ENCODE data around the gene CREB3L4. TPM values are rescaled to one million over a fixed set of nuclear protein-coding genes. Genes with fewer than 3 reads are reported as not detected.

CREB3L4 gene
- total RNA-seq, 1 experiment from 2014 or later, result 14.7 TPM

DNA sequence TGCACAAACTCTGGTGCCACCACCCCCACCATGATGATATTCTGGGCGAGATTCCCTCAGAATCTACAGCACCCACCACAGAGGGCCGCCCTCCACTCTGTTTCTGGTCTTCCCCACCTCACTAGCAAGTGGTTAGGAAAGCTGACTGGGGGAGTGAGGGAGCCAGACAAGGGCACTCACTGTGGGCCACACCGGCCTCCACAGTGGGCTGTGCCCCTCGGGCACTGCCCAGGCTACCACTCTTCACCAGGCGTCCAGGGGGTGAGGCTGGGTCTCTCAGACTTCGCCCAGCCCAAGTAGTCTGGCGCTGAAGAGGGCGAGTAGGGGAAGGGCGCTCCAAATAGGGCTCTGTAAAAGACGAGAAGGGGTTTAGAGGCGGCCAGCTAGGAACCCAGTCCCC, 33.7 kb upstream of the CREB3L4 start:
- H3K27me3 Mint-ChIP-seq (ENCODE audit: insufficient read depth, unreplicated experiment), result no peaks in the 10 kb centered on the region
- no peak overlapping the region for H3K27ac Mint-ChIP-seq (ENCODE audit: low read depth, unreplicated experiment)
- no peak for DNase-seq (ENCODE audit: unreplicated experiment)
- ChIA-PET POLR2A (interaction anchor here (0.7 to 3.1 kb wide), 3 partner anchors 10 to 323 kb away, joined by 4 to 15 read pairs (median 13); partner anchors contain the start of gene DENND4B), CTCF (no interaction called here)
- no peaks in the 10 kb centered on the region for H3K9me3 Mint-ChIP-seq (ENCODE audit: unreplicated experiment)
- TF ChIP-seq, protein P1, sequence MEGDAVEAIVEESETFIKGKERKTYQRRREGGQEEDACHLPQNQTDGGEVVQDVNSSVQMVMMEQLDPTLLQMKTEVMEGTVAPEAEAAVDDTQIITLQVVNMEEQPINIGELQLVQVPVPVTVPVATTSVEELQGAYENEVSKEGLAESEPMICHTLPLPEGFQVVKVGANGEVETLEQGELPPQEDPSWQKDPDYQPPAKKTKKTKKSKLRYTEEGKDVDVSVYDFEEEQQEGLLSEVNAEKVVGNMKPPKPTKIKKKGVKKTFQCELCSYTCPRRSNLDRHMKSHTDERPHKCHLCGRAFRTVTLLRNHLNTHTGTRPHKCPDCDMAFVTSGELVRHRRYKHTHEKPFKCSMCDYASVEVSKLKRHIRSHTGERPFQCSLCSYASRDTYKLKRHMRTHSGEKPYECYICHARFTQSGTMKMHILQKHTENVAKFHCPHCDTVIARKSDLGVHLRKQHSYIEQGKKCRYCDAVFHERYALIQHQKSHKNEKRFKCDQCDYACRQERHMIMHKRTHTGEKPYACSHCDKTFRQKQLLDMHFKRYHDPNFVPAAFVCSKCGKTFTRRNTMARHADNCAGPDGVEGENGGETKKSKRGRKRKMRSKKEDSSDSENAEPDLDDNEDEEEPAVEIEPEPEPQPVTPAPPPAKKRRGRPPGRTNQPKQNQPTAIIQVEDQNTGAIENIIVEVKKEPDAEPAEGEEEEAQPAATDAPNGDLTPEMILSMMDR (IDR thresholded peaks at IDR 0.05; ENCODE audit: unreplicated experiment), result no peak
- intact Hi-C loops (cut with micrococcal nuclease), result no loop called here
- no peaks in the 10 kb centered on the region for H3K4me1 Mint-ChIP-seq (ENCODE audit: insufficient read depth, unreplicated experiment)
- no peak overlapping the region for H3K4me3 Mint-ChIP-seq (ENCODE audit: unreplicated experiment)
- no TSS peak for BruUV-seq (replicated peaks)
- peaks cover 68% of the 10 kb centered on the region for H3K36me3 Mint-ChIP-seq (ENCODE audit: insufficient read depth, unreplicated experiment)

DNA sequence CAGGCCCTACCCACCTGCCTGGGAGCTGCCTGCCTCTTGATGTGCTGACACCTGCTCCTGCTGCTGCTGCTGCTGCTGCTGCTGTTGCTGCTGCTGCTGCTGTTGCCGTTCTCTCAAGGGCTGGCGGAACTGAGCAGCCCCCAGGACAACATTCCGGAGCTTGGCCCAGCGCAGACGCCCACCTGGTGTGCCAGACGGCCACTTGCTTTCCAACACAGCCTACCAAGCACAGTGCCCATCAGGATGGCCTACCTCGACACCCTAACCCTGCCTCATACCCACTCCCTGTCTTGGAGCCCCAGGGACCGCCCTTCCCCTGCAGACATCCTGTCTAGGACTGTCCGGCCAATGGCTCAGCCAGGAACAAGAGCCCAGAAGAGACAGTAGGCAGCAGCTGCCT, 33.0 kb upstream of the CREB3L4 start:
- H3K4me3 Mint-ChIP-seq (ENCODE audit: unreplicated experiment), result no peak overlapping the region
- ChIA-PET POLR2A (interaction anchor here (1.6 to 3.1 kb wide), 2 partner anchors 11 kb away, joined by 13 to 15 read pairs; partner anchors contain the start of gene DENND4B), CTCF (interaction anchor here (0.6 kb wide), 1 partner anchor 12 kb away, joined by 4 read pairs; no protein-coding TSS in a partner anchor)
- BruUV-seq (replicated peaks), result no TSS peak
- H3K36me3 Mint-ChIP-seq (ENCODE audit: insufficient read depth, unreplicated experiment), result peaks cover 75% of the 10 kb centered on the region
- intact Hi-C loops (cut with micrococcal nuclease), result no loop called here
- H3K27ac Mint-ChIP-seq (ENCODE audit: low read depth, unreplicated experiment), result peak overlapping the region; percentile 27
- no peaks in the 10 kb centered on the region for H3K9me3 Mint-ChIP-seq (ENCODE audit: unreplicated experiment)
- TF ChIP-seq, protein P1 (IDR thresholded peaks at IDR 0.05; ENCODE audit: unreplicated experiment), result no peak
- H3K4me1 Mint-ChIP-seq (ENCODE audit: insufficient read depth, unreplicated experiment), result no peaks in the 10 kb centered on the region
- no peaks in the 10 kb centered on the region for H3K27me3 Mint-ChIP-seq (ENCODE audit: insufficient read depth, unreplicated experiment)
- DNase-seq (ENCODE audit: unreplicated experiment), result no peak

- Mint-ChIP-seq H3K27ac (ENCODE audit: low read depth, unreplicated experiment) (no peak overlapping the region), H3K4me3 (ENCODE audit: unreplicated experiment) (no peak overlapping the region), H3K36me3 (ENCODE audit: insufficient read depth, unreplicated experiment) (peaks cover 74% of the 10 kb centered on the region), H3K4me1 (ENCODE audit: insufficient read depth, unreplicated experiment) (no peaks in the 10 kb centered on the region), H3K9me3 (ENCODE audit: unreplicated experiment) (no peaks in the 10 kb centered on the region), H3K27me3 (ENCODE audit: insufficient read depth, unreplicated experiment) (no peaks in the 10 kb centered on the region)
- POLR2A ChIA-PET, result interaction anchor here (2.0 to 3.1 kb wide), 2 partner anchors 9 to 12 kb away, joined by 5 to 15 read pairs; partner anchors contain the start of gene DENND4B
- DNase-seq (ENCODE audit: unreplicated experiment), result no peak
- TF ChIP-seq, protein P1 (IDR thresholded peaks at IDR 0.05; ENCODE audit: unreplicated experiment), result no peak
- BruUV-seq (replicated peaks), result no TSS peak
- CTCF ChIA-PET, result interaction anchor here (0.6 kb wide), 2 partner anchors 13 to 139 kb away, joined by 3 read pairs; partner anchors contain the start of gene GATAD2B
- intact Hi-C loops (cut with micrococcal nuclease), result no loop called here
Measured at GRCh38 chr1:153936011-153936802, 31.5 kb upstream of the CREB3L4 start.

- TF ChIP-seq, protein P1 (IDR thresholded peaks at IDR 0.05; ENCODE audit: unreplicated experiment), result no peak
- ChIA-PET POLR2A (interaction anchor here (0.5 to 2.0 kb wide), 2 partner anchors 14 to 53 kb away, joined by 3 to 5 read pairs; no protein-coding TSS in a partner anchor), CTCF (interaction anchor here (0.7 kb wide), 1 partner anchor 365 kb away, joined by 3 read pairs; no protein-coding TSS in a partner anchor)
- BruUV-seq (replicated peaks), result no TSS peak
- peaks cover 75% of the 10 kb centered on the region for H3K36me3 Mint-ChIP-seq (ENCODE audit: insufficient read depth, unreplicated experiment)
- no peak for DNase-seq (ENCODE audit: unreplicated experiment)
- peak overlapping the region; percentile 13 for H3K27ac Mint-ChIP-seq (ENCODE audit: low read depth, unreplicated experiment)
- no peak overlapping the region for H3K4me3 Mint-ChIP-seq (ENCODE audit: unreplicated experiment)
- no peaks in the 10 kb centered on the region for H3K27me3 Mint-ChIP-seq (ENCODE audit: insufficient read depth, unreplicated experiment)
- H3K9me3 Mint-ChIP-seq (ENCODE audit: unreplicated experiment), result no peaks in the 10 kb centered on the region
- intact Hi-C loops (cut with micrococcal nuclease), result no loop called here
- H3K4me1 Mint-ChIP-seq (ENCODE audit: insufficient read depth, unreplicated experiment), result no peaks in the 10 kb centered on the region
Measured at GRCh38 chr1:153937331-153937730, 30.4 kb upstream of the CREB3L4 start.
